ENCODE measurements around the gene DNAH9.

DNA sequence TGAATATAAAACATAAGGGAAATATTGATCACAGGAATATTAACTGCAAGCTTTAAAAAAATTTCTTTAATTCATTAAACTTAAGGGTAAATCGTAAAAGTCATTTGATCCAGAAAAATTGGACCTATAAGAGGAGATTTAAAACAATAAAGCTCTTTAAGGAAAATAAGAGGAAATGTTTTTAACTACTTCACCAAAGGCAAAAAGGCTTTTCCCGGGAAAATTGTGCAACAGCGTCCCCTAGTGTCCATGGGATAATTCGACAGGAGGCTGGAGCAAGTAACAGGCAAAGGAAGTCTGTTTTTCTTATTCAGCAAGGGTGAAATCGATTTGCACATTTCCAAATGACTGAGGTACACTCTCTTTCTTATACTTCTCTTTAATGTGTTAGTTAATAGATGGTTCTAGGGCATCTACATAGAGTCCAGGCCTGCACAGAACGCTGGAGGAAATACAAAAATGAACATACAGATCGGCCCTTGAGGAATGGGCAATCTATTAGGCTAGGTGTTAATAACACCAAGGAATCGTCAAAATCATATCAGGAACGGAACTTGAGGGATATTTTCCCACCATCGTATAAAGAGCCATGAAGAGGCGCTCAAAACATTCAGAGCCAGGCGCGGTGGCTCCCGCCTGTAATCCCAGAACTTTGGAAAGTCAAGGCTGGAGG, 337.6 kb downstream of the DNAH9 start:
- TF ChIP-seq ZNF274 (IDR thresholded peaks at IDR 0.05; ENCODE audit: low read depth, low read length) (no peak), SUZ12 (IDR thresholded peaks at IDR 0.05; ENCODE audit: extremely low read depth, insufficient read depth, insufficient read length) (no peak), YY1 (IDR thresholded peaks at IDR 0.05; ENCODE audit: insufficient read depth, insufficient read length) (no peak)
